Mesothelial cell of epicardium (in vitro differentiated cells): ENCODE results near the gene CXCR4. TPM values are rescaled to one million over a fixed set of nuclear protein-coding genes. Genes with fewer than 3 reads are reported as not detected.
"Not testable (repeated sequence)": the region's sequence is repeated elsewhere in the genome, so short reads cannot be mapped to it uniquely, and the experiment has no call there.

ENCODE experiments used
- DNase-seq, 2 experiments: peaks; one replicate each; pipeline ENCODE4 v3.0.0; 2021; ENCODE audit warnings: low spot score in 2 of 2; ENCODE audit not compliant: unreplicated experiment in 2 of 2
- H3K27ac Mint-ChIP-seq: 2 replicates; pipeline ENCODE4 v1.8.0; 2021; ENCODE audit warnings: mixed read lengths
- H3K27me3 Mint-ChIP-seq: 2 replicates; pipeline ENCODE4 v1.8.0; 2021; ENCODE audit warnings: low read depth, mixed read lengths
- H3K36me3 Mint-ChIP-seq: 2 replicates; pipeline ENCODE4 v1.8.0; 2021; ENCODE audit warnings: mixed read lengths
- H3K4me1 Mint-ChIP-seq: 2 replicates; pipeline ENCODE4 v1.8.0; 2021; ENCODE audit warnings: mixed read lengths
- H3K4me3 Mint-ChIP-seq: 2 replicates; pipeline ENCODE4 v1.8.0; 2021; ENCODE audit warnings: mild to moderate bottlenecking, moderate library complexity, mixed read lengths
- H3K9me3 Mint-ChIP-seq: 2 replicates; pipeline ENCODE4 v1.8.0; 2021; ENCODE audit warnings: mixed read lengths
- CTCF ChIP-seq: fragments of 200-600 bp; sonication (generic); IDR thresholded peaks from one replicate; pipeline ENCODE4 v1.5.0; 2021; ENCODE audit warnings: antibody characterized with exemption; ENCODE audit not compliant: unreplicated experiment
- total RNA-seq: library from RNA; stranded (reverse); gene quantifications from 3 replicates; pipeline ENCODE4 v1.2.1, GENCODE V29; 2021

The CXCR4 gene
- total RNA-seq, 1 donor from 2014 or later = 2.1 TPM

- no peak for TF ChIP-seq CTCF
- no peaks in the 10 kb centered on the region for H3K27me3 Mint-ChIP-seq
- no peaks in the 10 kb centered on the region for H3K4me1 Mint-ChIP-seq
- no peak overlapping the region for H3K27ac Mint-ChIP-seq
- no peak overlapping the region for H3K4me3 Mint-ChIP-seq
- no peak for DNase-seq
- no peaks in the 10 kb centered on the region for H3K36me3 Mint-ChIP-seq
- peaks cover 28% of the 10 kb centered on the region for H3K9me3 Mint-ChIP-seq
Observed at GRCh38 chr2:136075476-136075875, 42.5 kb downstream of the CXCR4 start.

GRCh38 chr2:136072621-136073020, 45.3 kb downstream of the CXCR4 start:
- Mint-ChIP-seq H3K4me1 (peaks cover 13% of the 10 kb centered on the region), H3K9me3 (peaks cover 28% of the 10 kb centered on the region), H3K27ac (no peak overlapping the region), H3K27me3 (no peaks in the 10 kb centered on the region), H3K4me3 (no peak overlapping the region), H3K36me3 (no peaks in the 10 kb centered on the region)
- no peak for DNase-seq
- TF ChIP-seq CTCF = no peak

GRCh38 chr2:136071887-136072286, 46.1 kb downstream of the CXCR4 start:
- not testable (repeated sequence) for H3K36me3 Mint-ChIP-seq, H3K27ac Mint-ChIP-seq, H3K4me3 Mint-ChIP-seq, H3K27me3 Mint-ChIP-seq, DNase-seq
- peaks cover 19% of the 10 kb centered on the region for H3K4me1 Mint-ChIP-seq
- H3K9me3 Mint-ChIP-seq = peaks cover 25% of the 10 kb centered on the region

GRCh38 chr2:136070913-136071312, 47.0 kb downstream of the CXCR4 start:
- no peak for TF ChIP-seq CTCF
- DNase-seq = no peak
- H3K27ac Mint-ChIP-seq = no peak overlapping the region
- H3K36me3 Mint-ChIP-seq = no peaks in the 10 kb centered on the region
- no peak overlapping the region for H3K4me3 Mint-ChIP-seq
- H3K27me3 Mint-ChIP-seq = peaks cover 4% of the 10 kb centered on the region
- H3K9me3 Mint-ChIP-seq = peaks cover 25% of the 10 kb centered on the region
- H3K4me1 Mint-ChIP-seq = peaks cover 19% of the 10 kb centered on the region

- no peak overlapping the region for H3K27ac Mint-ChIP-seq
Observed at GRCh38 chr2:136069773-136070172, 48.2 kb downstream of the CXCR4 start.

GRCh38 chr2:136068581-136069227, 49.2 kb downstream of the CXCR4 start:
- peaks cover 25% of the 10 kb centered on the region for H3K9me3 Mint-ChIP-seq
- H3K4me3 Mint-ChIP-seq = no peak overlapping the region
- peaks cover 29% of the 10 kb centered on the region for H3K4me1 Mint-ChIP-seq
- H3K27me3 Mint-ChIP-seq = peaks cover 5% of the 10 kb centered on the region
- no peak for DNase-seq
- no peaks in the 10 kb centered on the region for H3K36me3 Mint-ChIP-seq
- TF ChIP-seq CTCF = no peak
- H3K27ac Mint-ChIP-seq = no peak overlapping the region

More at GRCh38 chr2:136069773-136070172, 48.2 kb downstream of the CXCR4 start:
- H3K27me3 Mint-ChIP-seq = peaks cover 5% of the 10 kb centered on the region
- TF ChIP-seq CTCF = no peak
- DNase-seq = no peak
- H3K36me3 Mint-ChIP-seq = no peaks in the 10 kb centered on the region
- no peak overlapping the region for H3K4me3 Mint-ChIP-seq
- H3K4me1 Mint-ChIP-seq = peaks cover 26% of the 10 kb centered on the region
- peaks cover 25% of the 10 kb centered on the region for H3K9me3 Mint-ChIP-seq
